Naive B cell (primary cell): ENCODE measurements around the gene PCSK5. TPM values are rescaled to one million over a fixed set of nuclear protein-coding genes. Genes with fewer than 3 reads are reported as not detected.
A peak's percentile ranks its signal among the peaks of the same experiment; 100 is the strongest.

Experiments
- ATAC-seq, 2 donors: fragments of 150-1000 bp; cut with Tn5 transposase; 2 replicates each; pipeline ENCODE4 v1.10.0; 2021; ENCODE audit warnings: low read depth in 2 of 2, mild to moderate bottlenecking in 2 of 2, moderate library complexity in 2 of 2
- DNase-seq: peaks from one replicate; pipeline ENCODE4 v3.0.0; 2022
- H3K27ac Mint-ChIP-seq, 6 donors: one replicate each; pipeline ENCODE4 v1.8.0; 2020 to 2022; ENCODE audit warnings: mild to moderate bottlenecking in 6 of 6, mixed read lengths in 6 of 6, moderate library complexity in 5 of 6, inconsistent platforms in 2 of 6
- H3K27me3 Mint-ChIP-seq, 3 donors: one replicate each; pipeline ENCODE4 v1.8.0; 2021 to 2022; ENCODE audit warnings: mixed read lengths in 3 of 3, mild to moderate bottlenecking in 1 of 3
- H3K36me3 Mint-ChIP-seq, 2 donors: one replicate each; pipeline ENCODE4 v1.8.0; 2020 to 2022; ENCODE audit warnings: mixed read lengths in 2 of 2, inconsistent platforms in 1 of 2, mild to moderate bottlenecking in 1 of 2
- H3K4me1 Mint-ChIP-seq, 3 donors: one replicate each; pipeline ENCODE4 v1.8.0; 2020 to 2022; ENCODE audit warnings: mixed read lengths in 3 of 3, inconsistent platforms in 1 of 3, mild to moderate bottlenecking in 1 of 3, moderate library complexity in 1 of 3
- H3K4me3 Mint-ChIP-seq, 8 donors: one replicate each; pipeline ENCODE4 v1.8.0; 2020 to 2022; ENCODE audit warnings: mild to moderate bottlenecking in 8 of 8, mixed read lengths in 8 of 8, moderate library complexity in 8 of 8, inconsistent platforms in 2 of 8
- H3K9me3 Mint-ChIP-seq, 7 donors: one replicate each; pipeline ENCODE4 v1.8.0; 2020 to 2022; ENCODE audit warnings: mixed read lengths in 7 of 7, mild to moderate bottlenecking in 5 of 7, inconsistent platforms in 2 of 7, moderate library complexity in 1 of 7
- polyA plus RNA-seq, 6 donors: library from polyadenylated mRNA; unstranded; fragments of 300-500 nt; fragmentation: Illumina TruSeq; gene quantifications; one replicate each; pipeline ENCODE4 v1.2.3, GENCODE V29; 2021; ENCODE audit warnings: low read depth in 6 of 6

Gene PCSK5
- polyA plus RNA-seq, 6 donors from 2014 or later, result 0.05 TPM; not detected in 5

GRCh38 chr9:76150013-76150412 is 259.5 kb downstream of the PCSK5 start:
- Mint-ChIP-seq H3K27ac (no peak overlapping the region), H3K9me3 (peaks cover 0 to 2% (median 0%) of the 10 kb centered on the region in 7 donors), H3K4me1 (peaks cover 0 to 14% (median 0%) of the 10 kb centered on the region in 3 donors), H3K4me3 (no peak overlapping the region), H3K27me3 (peaks cover 0 to 4% (median 0%) of the 10 kb centered on the region in 3 donors), H3K36me3 (no peaks in the 10 kb centered on the region)
- no peak for DNase-seq
- no peak for ATAC-seq

GRCh38 chr9:76151267-76151666 is 260.8 kb downstream of the PCSK5 start:
- Mint-ChIP-seq H3K27ac (no peak overlapping the region), H3K27me3 (peaks cover 0 to 4% (median 0%) of the 10 kb centered on the region in 3 donors), H3K9me3 (peaks cover 0 to 2% (median 0%) of the 10 kb centered on the region in 7 donors), H3K4me1 (peaks cover 0 to 14% (median 0%) of the 10 kb centered on the region in 3 donors), H3K4me3 (peak overlapping the region in 3 of 8 donors; percentile 13 to 29 (median 25)), H3K36me3 (no peaks in the 10 kb centered on the region)
- no peak for DNase-seq
- no peak for ATAC-seq

GRCh38 chr9:76153339-76153738 is 262.9 kb downstream of the PCSK5 start:
- Mint-ChIP-seq H3K4me1 (peaks cover 0 to 14% (median 0%) of the 10 kb centered on the region in 3 donors), H3K36me3 (no peaks in the 10 kb centered on the region), H3K4me3 (no peak overlapping the region), H3K9me3 (peaks cover 0 to 2% (median 0%) of the 10 kb centered on the region in 7 donors), H3K27me3 (peaks cover 0 to 1% (median 0%) of the 10 kb centered on the region in 3 donors), H3K27ac (no peak overlapping the region)
- DNase-seq (no peak), ATAC-seq (no peak)

GRCh38 chr9:76153902-76154629 is 263.6 kb downstream of the PCSK5 start:
- Mint-ChIP-seq H3K27me3 (no peaks in the 10 kb centered on the region), H3K4me1 (peaks cover 0 to 14% (median 0%) of the 10 kb centered on the region in 3 donors), H3K36me3 (no peaks in the 10 kb centered on the region), H3K4me3 (no peak overlapping the region), H3K27ac (no peak overlapping the region), H3K9me3 (peaks cover 0 to 2% (median 0%) of the 10 kb centered on the region in 7 donors)
- DNase-seq (no peak), ATAC-seq (no peak)

GRCh38 chr9:76155361-76155760 is 264.9 kb downstream of the PCSK5 start:
- no peaks in the 10 kb centered on the region for H3K36me3 Mint-ChIP-seq
- H3K27ac Mint-ChIP-seq, result no peak overlapping the region
- ATAC-seq, result no peak
- DNase-seq, result no peak
- no peak overlapping the region for H3K4me3 Mint-ChIP-seq
- H3K9me3 Mint-ChIP-seq, result no peaks in the 10 kb centered on the region
- no peaks in the 10 kb centered on the region for H3K27me3 Mint-ChIP-seq
- peaks cover 0 to 9% (median 0%) of the 10 kb centered on the region in 3 donors for H3K4me1 Mint-ChIP-seq

GRCh38 chr9:76158713-76159112 is 268.2 kb downstream of the PCSK5 start:
- no peaks in the 10 kb centered on the region for H3K9me3 Mint-ChIP-seq
- H3K27me3 Mint-ChIP-seq, result no peaks in the 10 kb centered on the region
- DNase-seq (no peak), ATAC-seq (no peak)
- H3K36me3 Mint-ChIP-seq, result no peaks in the 10 kb centered on the region
- no peak overlapping the region for H3K4me3 Mint-ChIP-seq
- H3K27ac Mint-ChIP-seq, result no peak overlapping the region
- H3K4me1 Mint-ChIP-seq, result no peaks in the 10 kb centered on the region

GRCh38 chr9:76159293-76159926 is 268.9 kb downstream of the PCSK5 start:
- DNase-seq, result no peak
- ATAC-seq, result no peak
- Mint-ChIP-seq H3K9me3 (no peaks in the 10 kb centered on the region), H3K4me3 (no peak overlapping the region), H3K27me3 (no peaks in the 10 kb centered on the region), H3K36me3 (no peaks in the 10 kb centered on the region), H3K4me1 (no peaks in the 10 kb centered on the region), H3K27ac (no peak overlapping the region)

GRCh38 chr9:76161106-76161505 is 270.6 kb downstream of the PCSK5 start:
- Mint-ChIP-seq H3K27me3 (no peaks in the 10 kb centered on the region), H3K9me3 (no peaks in the 10 kb centered on the region), H3K4me3 (no peak overlapping the region), H3K36me3 (no peaks in the 10 kb centered on the region), H3K27ac (peak overlapping the region in 3 of 6 donors; percentile 49 to 69 (median 61)), H3K4me1 (no peaks in the 10 kb centered on the region)
- no peak for DNase-seq
- no peak for ATAC-seq

GRCh38 chr9:76161541-76161940 is 271.1 kb downstream of the PCSK5 start:
- no peaks in the 10 kb centered on the region for H3K36me3 Mint-ChIP-seq
- H3K4me3 Mint-ChIP-seq, result no peak overlapping the region
- no peaks in the 10 kb centered on the region for H3K27me3 Mint-ChIP-seq
- no peak overlapping the region for H3K27ac Mint-ChIP-seq
- DNase-seq (no peak), ATAC-seq (no peak)
- H3K4me1 Mint-ChIP-seq, result no peaks in the 10 kb centered on the region
- H3K9me3 Mint-ChIP-seq, result no peaks in the 10 kb centered on the region

- ATAC-seq, result no peak
- no peaks in the 10 kb centered on the region for H3K4me1 Mint-ChIP-seq
- H3K27me3 Mint-ChIP-seq, result no peaks in the 10 kb centered on the region
- no peaks in the 10 kb centered on the region for H3K36me3 Mint-ChIP-seq
- no peaks in the 10 kb centered on the region for H3K9me3 Mint-ChIP-seq
- no peak overlapping the region for H3K4me3 Mint-ChIP-seq
- H3K27ac Mint-ChIP-seq, result no peak overlapping the region
- no peak for DNase-seq
These were observed 271.7 kb downstream of the PCSK5 start for GRCh38 chr9:76162086-76162730.

- Mint-ChIP-seq H3K4me3 (no peak overlapping the region), H3K27ac (no peak overlapping the region), H3K9me3 (no peaks in the 10 kb centered on the region), H3K36me3 (no peaks in the 10 kb centered on the region), H3K27me3 (no peaks in the 10 kb centered on the region), H3K4me1 (no peaks in the 10 kb centered on the region)
- ATAC-seq, result no peak
- DNase-seq, result no peak
These were observed 272.5 kb downstream of the PCSK5 start for GRCh38 chr9:76162751-76163500.

- ATAC-seq (no peak), DNase-seq (no peak)
- H3K27me3 Mint-ChIP-seq, result no peaks in the 10 kb centered on the region
- H3K27ac Mint-ChIP-seq, result no peak overlapping the region
- H3K4me1 Mint-ChIP-seq, result no peaks in the 10 kb centered on the region
- H3K36me3 Mint-ChIP-seq, result no peaks in the 10 kb centered on the region
- no peak overlapping the region for H3K4me3 Mint-ChIP-seq
- H3K9me3 Mint-ChIP-seq, result no peaks in the 10 kb centered on the region
These were observed 276.1 kb downstream of the PCSK5 start for GRCh38 chr9:76166526-76166925.

GRCh38 chr9:76176171-76176570 is 285.7 kb downstream of the PCSK5 start:
- H3K36me3 Mint-ChIP-seq, result no peaks in the 10 kb centered on the region
- DNase-seq, result no peak

More at GRCh38 chr9:76176171-76176570, 285.7 kb downstream of the PCSK5 start:
- no peak overlapping the region for H3K4me3 Mint-ChIP-seq
- H3K27me3 Mint-ChIP-seq, result no peaks in the 10 kb centered on the region
- ATAC-seq, result no peak
- H3K27ac Mint-ChIP-seq, result no peak overlapping the region
- H3K4me1 Mint-ChIP-seq, result no peaks in the 10 kb centered on the region
- H3K9me3 Mint-ChIP-seq, result peaks cover 0 to 4% (median 2%) of the 10 kb centered on the region in 7 donors
